Transverse colon (tissue), 3 donors: ENCODE data around the gene ZNF25.

ENCODE experiments used
- CTCF ChIP-seq, 5 experiments: fragments of 200-600 bp in 3 of 5; fragments of 450-650 bp in 2 of 5; sonication (generic) in 3 of 5; IDR thresholded peaks; 1 replicate in 2 of 5; 2 replicates in 3 of 5; pipeline ENCODE4 v1.5.1; 2016 to 2017; ENCODE audit warnings: antibody characterized with exemption in 5 of 5, inconsistent platforms in 3 of 5, mild to moderate bottlenecking in 2 of 5, moderate library complexity in 1 of 5
- POLR2A ChIP-seq: fragments of 450-650 bp; IDR thresholded peaks from one replicate; pipeline ENCODE4 v1.6.1; 2016; ENCODE audit warnings: antibody characterized with exemption, mild to moderate bottlenecking, moderate library complexity

- no peak for TF ChIP-seq CTCF (IDR thresholded peaks at IDR 0.05)
- no peak for TF ChIP-seq POLR2A
These were observed 11.4 kb downstream of the ZNF25 start for GRCh38 chr10:37965006-37965405.
